GM12878 (cell line): ENCODE results near the gene HCST. TPM values are rescaled to one million over a fixed set of nuclear protein-coding genes. Genes with fewer than 3 reads are reported as not detected.

ENCODE experiments used
- ATAC-seq: fragments of 200-7000 bp; cut with Tn5 transposase; 3 replicates; pipeline ENCODE4 v1.9.1; 2020; ENCODE audit warnings: mild to moderate bottlenecking, moderate library complexity
- BruUV-seq: library from RNA; stranded (reverse); fragments of 400-500 nt; replicated peaks from 2 replicates; lab custom pipeline; 2021; lab: Mats Ljungman, UMichigan
- CTCF ChIA-PET: fragments of 300-600 bp; sonication (Branson Sonifier 250); formaldehyde crosslinking; extraction: SDS; loops from one replicate; lab custom pipeline; 2021; ENCODE audit warnings: inconsistent platforms; lab: Yijun Ruan, JAX
- POLR2A ChIA-PET: fragments of 350-600 bp; formaldehyde crosslinking; extraction: SDS; loops from one replicate; lab custom pipeline; 2021; ENCODE audit warnings: inconsistent platforms; lab: Charles Lee
- RAD21 ChIA-PET: fragments of 300-600 bp; sonication (Branson Sonifier 250); formaldehyde crosslinking; loops from one replicate; lab custom pipeline; 2023; ENCODE audit warnings: antibody characterized with exemption; ENCODE audit not compliant: unreplicated experiment; lab: Charles Lee
- SMC1A ChIA-PET: fragments of 300-600 bp; sonication (Branson Sonifier 250); formaldehyde crosslinking; loops from one replicate; lab custom pipeline; 2023; ENCODE audit not compliant: unreplicated experiment, uncharacterized antibody; lab: Charles Lee
- DNase-seq: peaks from one replicate; pipeline ENCODE4 v3.0.0-alpha.2; 2011; ENCODE audit warnings: low read depth, low spot score
- FAIRE-seq: peaks from 3 replicates; lab custom pipeline; 2011; peaks lifted over from hg19 to GRCh38; lab: Jason Lieb, UNC
- H2AFZ ChIP-seq: 2 replicates; pipeline ENCODE4 v1.6.0; 2011; ENCODE audit warnings: low read depth, low read length, control low read depth; ENCODE audit not compliant: control insufficient read depth
- H3K27ac ChIP-seq: 2 replicates; pipeline ENCODE4 v1.5.1; 2011; ENCODE audit warnings: control low read depth; ENCODE audit not compliant: control insufficient read depth, insufficient read depth
- H3K27me3 ChIP-seq, 2 experiments: replicated peaks in 1 of 2; 2 replicates each; pipeline versions ENCODE4 v1.6.0 to v1.6.1; 2011; ENCODE audit warnings: low read length in 1 of 2; ENCODE audit not compliant: control insufficient read depth in 2 of 2, insufficient read depth in 2 of 2
- H3K36me3 ChIP-seq, 2 experiments: 2 replicates each; pipeline ENCODE4 v1.5.1; 2011; ENCODE audit warnings: low read length in 1 of 2; ENCODE audit not compliant: control insufficient read depth in 2 of 2, insufficient read depth in 2 of 2
- H3K4me1 ChIP-seq: 2 replicates; pipeline ENCODE4 v1.6.1; 2011; ENCODE audit warnings: mild to moderate bottlenecking, low read length, moderate library complexity, mixed read lengths; ENCODE audit not compliant: control insufficient read depth, insufficient read depth
- H3K4me2 ChIP-seq: 2 replicates; pipeline ENCODE4 v1.6.0; 2011; ENCODE audit warnings: control low read depth; ENCODE audit not compliant: control insufficient read depth, insufficient read depth
- H3K4me3 ChIP-seq: fragments of 200-600 bp; sonication (generic); 2 replicates; pipeline ENCODE4 v1.5.1; 2016
- H3K79me2 ChIP-seq: 2 replicates; pipeline ENCODE4 v1.6.0; 2011; ENCODE audit warnings: low read length; ENCODE audit not compliant: control insufficient read depth, insufficient read depth
- H3K9ac ChIP-seq: 2 replicates; pipeline ENCODE4 v1.8.0; 2011; ENCODE audit warnings: low read length, control low read depth, mixed read lengths; ENCODE audit not compliant: control insufficient read depth, insufficient read depth
- H3K9me3 ChIP-seq: replicated peaks from 3 replicates; pipeline ENCODE4 v1.5.1; 2011; ENCODE audit warnings: mild to moderate bottlenecking, low read length; ENCODE audit not compliant: control insufficient read depth, insufficient read depth
- H4K20me1 ChIP-seq: 2 replicates; pipeline ENCODE4 v1.6.0; 2011; ENCODE audit not compliant: control insufficient read depth, insufficient read depth
- DPF2 ChIP-seq: fragments of 450-650 bp; IDR thresholded peaks from 2 replicates; pipeline ENCODE4 v1.6.1; 2017; ENCODE audit warnings: mild to moderate bottlenecking
- E2F4 ChIP-seq: IDR thresholded peaks from 2 replicates; pipeline ENCODE4 v1.6.1; 2012; ENCODE audit warnings: low read depth, low read length, improper control_type of control experiment
- POLR2A ChIP-seq: IDR thresholded peaks from 2 replicates; pipeline ENCODE4 v1.6.1; 2011; ENCODE audit warnings: low read depth, mild to moderate bottlenecking, low read length
- SRF ChIP-seq, 2 experiments: IDR thresholded peaks; 2 replicates each; pipeline ENCODE4 v1.6.1; 2011; ENCODE audit warnings: low read depth in 2 of 2, low read length in 2 of 2, mild to moderate bottlenecking in 1 of 2, moderate library complexity in 1 of 2
- STAT3 ChIP-seq: IDR thresholded peaks from 2 replicates; pipeline ENCODE4 v1.6.1; 2011; ENCODE audit warnings: low read depth, low read length, improper control_type of control experiment
- TCF3 ChIP-seq: IDR thresholded peaks from 2 replicates; pipeline ENCODE4 v1.6.1; 2012; ENCODE audit warnings: low read depth, mild to moderate bottlenecking, low read length, borderline replicate concordance; ENCODE audit not compliant: insufficient read depth
- YBX1 ChIP-seq: fragments of 450-650 bp; IDR thresholded peaks from 2 replicates; pipeline ENCODE4 v1.6.1; 2016; ENCODE audit warnings: antibody characterized with exemption
- ZSCAN29 ChIP-seq: fragments of 450-650 bp; IDR thresholded peaks from 2 replicates; pipeline ENCODE4 v1.6.1; 2017; ENCODE audit warnings: mild to moderate bottlenecking, moderate library complexity
- WGBS: methylation state at CpG from one replicate; pipeline ENCODE4 v1.1.6; 2016; ENCODE audit warnings: low lambda C conversion rate; ENCODE audit not compliant: insufficient replicate concordance, insufficient coverage; ENCODE audit errors: missing lambda C conversion rate; 5-methylcytosine and 5-hydroxymethylcytosine counted together
- in situ Hi-C: fragments of 300-500 bp; cut with MboI; formaldehyde crosslinking; loops from 9 replicates; pipeline ENCODE4 v1.14.3; 2018; ENCODE audit warnings: mixed read lengths
- intact Hi-C: fragments of 100-400 bp; cut with micrococcal nuclease; formaldehyde crosslinking; loops from one replicate; pipeline ENCODE4 v1.14.2; 2022; ENCODE audit not compliant: unreplicated experiment
- polyA plus RNA-seq, 11 experiments: library from polyadenylated mRNA; depleted of rRNA in 4 of 11; unstranded in 6 of 11; stranded (reverse) in 5 of 11; fragments of >200 nt; fragmentation: Nextera tagmentation in 4 of 11; fragmentation: Illumina TruSeq in 1 of 11; extraction: Ambion mirVana in 4 of 11; extraction: Trizol in 1 of 11; gene quantifications; 1 replicate in 1 of 11; 2 replicates in 10 of 11; pipeline versions ENCODE4 v1.2.1 to v1.2.3, GENCODE V29; 2011 to 2016; ENCODE audit warnings: inconsistent platforms in 2 of 11, missing spikeins in 2 of 11, low read depth in 1 of 11
- total RNA-seq, 4 experiments: library from RNA; depleted of rRNA in 3 of 4; stranded (reverse); fragments of >200 nt in 3 of 4; fragmentation: Illumina TruSeq in 1 of 4; extraction: Trizol in 1 of 4; gene quantifications; 2 replicates each; pipeline versions ENCODE4 v1.2.1 to v1.2.3, GENCODE V29; 2013 to 2021

HCST gene
- total and polyA plus RNA-seq, 10 of the 15 experiments (the other 5 are each of a cell fraction or from before 2014, with no cell fraction given) = 7.5 to 79.6 (median 33.6) TPM

GRCh38 chr19:35944556-35944955 lies 42.2 kb downstream of the HCST start:
- DNase-seq (no peak), ATAC-seq (no peak)
- Histone ChIP-seq H2AFZ (no peak overlapping the region), H3K27ac (no peak overlapping the region), H3K9me3 (no peaks in the 10 kb centered on the region), H3K79me2 (no peaks in the 10 kb centered on the region), H3K36me3 (no peaks in the 10 kb centered on the region), H3K27me3 (no peaks in the 10 kb centered on the region)
- ChIA-PET POLR2A (interaction anchor here (0.6 kb wide), 1 partner anchor 530 kb away, joined by 3 read pairs; no protein-coding TSS in a partner anchor), CTCF (interaction anchor here (1.0 kb wide), 1 partner anchor 12 kb away, joined by 3 read pairs; no protein-coding TSS in a partner anchor)
- TF ChIP-seq STAT3 (no peak), POLR2A (no peak)
- TF ChIP-seq, all 136 proteins: peak for 0
- no peak overlapping the region for H3K9ac ChIP-seq
- no peak overlapping the region for H3K4me3 ChIP-seq
- in situ Hi-C loops = no loop called here
- RAD21 ChIA-PET = no interaction called here
- WGBS = no CpG with 5 or more reads among the region's 52 CpGs
- no TSS peak for BruUV-seq
- FAIRE-seq = no peak
- intact Hi-C loops = no loop called here
- SMC1A ChIA-PET = no interaction called here
- H3K4me2 ChIP-seq = no peak overlapping the region
- no peaks in the 10 kb centered on the region for H4K20me1 ChIP-seq
- no peaks in the 10 kb centered on the region for H3K4me1 ChIP-seq

- CTCF ChIA-PET = interaction anchor here (0.8 kb wide), 1 partner anchor 225 kb away, joined by 4 read pairs; no protein-coding TSS in a partner anchor
- in situ Hi-C loops = no loop called here
- intact Hi-C loops = no loop called here
- SMC1A ChIA-PET = no interaction called here
- BruUV-seq = no TSS peak
- H3K36me3 ChIP-seq = no peaks in the 10 kb centered on the region
- no peaks in the 10 kb centered on the region for H3K9me3 ChIP-seq
- no peaks in the 10 kb centered on the region for H4K20me1 ChIP-seq
- FAIRE-seq (no peak), ATAC-seq (no peak), DNase-seq (no peak)
- POLR2A ChIA-PET = no interaction called here
- H3K4me3 ChIP-seq = no peak overlapping the region
- no peaks in the 10 kb centered on the region for H3K4me1 ChIP-seq
- H3K4me2 ChIP-seq = no peak overlapping the region
- no peak overlapping the region for H2AFZ ChIP-seq
- H3K27ac ChIP-seq = no peak overlapping the region
- RAD21 ChIA-PET = no interaction called here
- no peaks in the 10 kb centered on the region for H3K27me3 ChIP-seq
- 72% methylated on average over 11 of the region's 11 CpGs for WGBS
- no peak overlapping the region for H3K9ac ChIP-seq
- no peaks in the 10 kb centered on the region for H3K79me2 ChIP-seq
- no peak for TF ChIP-seq TCF3
- no peak for TF ChIP-seq ZSCAN29
- TF ChIP-seq YBX1 = no peak
- TF ChIP-seq DPF2 = no peak
- no peak for TF ChIP-seq SRF (IDR thresholded peaks at IDR 0.05; ENCODE audit: low read depth in 2 of 2, low read length in 2 of 2)
- no peak for TF ChIP-seq E2F4
These were observed 42.9 kb downstream of the HCST start for GRCh38 chr19:35945121-35945790.
